Measurements from ENCODE around the gene FBXL2.

The FBXL2 gene

DNA sequence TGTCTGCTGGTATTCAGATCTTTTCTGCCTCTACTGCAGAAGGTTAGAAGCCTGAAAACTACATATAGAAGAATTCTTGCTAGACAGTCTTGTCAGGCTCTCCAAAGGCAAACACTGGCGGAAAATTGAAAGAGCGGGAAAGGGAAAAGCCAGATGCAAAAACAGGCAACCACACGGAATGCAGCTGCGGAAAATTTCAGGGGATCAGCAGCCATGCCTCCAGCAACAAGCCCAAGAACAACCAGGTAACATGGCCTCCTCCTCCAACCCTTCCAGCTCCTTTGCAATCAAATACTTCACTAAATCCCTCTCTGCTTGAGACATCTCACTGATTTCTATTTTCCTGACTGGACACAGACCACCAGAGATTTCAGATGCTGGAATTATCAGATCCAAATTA is 153.3 kb downstream of the FBXL2 start:
- DNase-seq = no peak

DNA sequence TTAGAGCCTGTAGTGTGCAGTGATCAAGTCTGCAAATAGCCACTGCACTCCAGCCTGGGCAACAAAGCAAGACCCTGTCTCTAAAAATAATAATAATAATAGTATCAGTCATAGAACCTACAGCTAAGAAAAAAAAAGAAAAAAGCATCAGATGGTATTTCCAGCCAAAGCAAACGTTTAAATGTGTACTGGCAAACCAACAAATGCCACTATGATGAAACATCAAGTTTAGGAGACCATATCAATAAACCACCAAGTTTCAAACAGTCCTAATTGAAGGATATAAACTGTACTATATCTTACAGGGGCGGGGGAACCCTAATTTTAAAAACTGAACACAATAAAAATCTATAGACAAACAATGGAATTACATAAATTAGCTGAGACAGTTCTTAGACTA is 156.6 kb downstream of the FBXL2 start:
- DNase-seq = no peak

Measured in suppressor macrophage (primary cell).